ENCODE results near the gene TRIM61.

DNA sequence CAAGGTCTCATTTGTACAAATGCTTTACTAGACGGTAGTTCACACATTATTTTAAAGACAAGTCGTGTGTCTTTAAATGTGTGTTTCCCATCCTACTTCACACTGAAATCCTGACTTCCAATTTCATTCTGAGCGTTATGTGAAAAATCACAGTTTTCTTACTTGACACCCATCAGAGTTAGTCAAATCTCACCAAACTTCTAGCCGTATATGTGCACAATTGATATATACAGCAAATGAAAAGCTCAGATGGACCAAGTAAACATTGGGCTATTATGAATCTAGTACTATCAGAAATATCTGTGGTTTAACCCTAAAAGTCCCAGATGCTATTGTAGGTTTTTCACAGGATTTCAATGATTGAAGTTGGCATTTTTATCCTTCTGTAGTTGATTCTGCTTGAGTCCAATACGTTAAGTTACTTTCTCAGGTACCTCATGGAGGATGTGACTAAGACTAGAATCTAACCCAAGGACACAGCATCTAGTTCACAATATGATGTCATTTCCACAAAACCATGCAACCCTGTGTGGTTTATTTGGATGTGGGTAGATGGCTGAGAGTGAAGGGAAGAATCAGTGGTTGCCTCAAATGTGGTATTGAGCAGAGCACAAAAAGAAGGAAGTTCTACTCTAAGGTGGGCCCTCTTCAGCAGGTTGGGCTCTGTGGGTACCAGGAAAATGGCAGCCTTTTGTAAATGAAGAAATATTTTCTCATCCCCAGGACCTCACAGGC is 32.2 kb upstream of the TRIM61 start:
- TF ChIP-seq POLR2AphosphoS5 (IDR thresholded peaks at IDR 0.05; ENCODE audit: borderline replicate concordance, low read depth, low read length) (no peak), EZH2 (IDR thresholded peaks at IDR 0.05) (no peak)
